Duodenal mucosa (tissue), 2 donors: ENCODE measurements around the gene PAQR3.

Experiments used
- H3K27ac ChIP-seq: one replicate; pipeline ENCODE4 v1.7.0; 2013; ENCODE audit warnings: low read depth, low read length
- H3K27me3 ChIP-seq, 2 donors: one replicate each; pipeline ENCODE4 v1.7.0; 2013; ENCODE audit warnings: low read length in 2 of 2, control low read depth in 1 of 2; ENCODE audit not compliant: insufficient read depth in 2 of 2, control insufficient read depth in 1 of 2
- H3K36me3 ChIP-seq, 2 donors: one replicate each; pipeline ENCODE4 v1.7.0; 2013; ENCODE audit warnings: low read length in 2 of 2, control low read depth in 1 of 2; ENCODE audit not compliant: insufficient read depth in 2 of 2, control insufficient read depth in 1 of 2
- H3K4me1 ChIP-seq, 2 donors: one replicate each; pipeline ENCODE4 v1.7.0; 2013; ENCODE audit warnings: low read length in 2 of 2, control low read depth in 1 of 2; ENCODE audit not compliant: insufficient read depth in 2 of 2, control insufficient read depth in 1 of 2
- H3K4me3 ChIP-seq, 2 donors: one replicate each; pipeline ENCODE4 v1.7.0; 2013; ENCODE audit warnings: low read length in 2 of 2, low read depth in 1 of 2
- H3K9ac ChIP-seq, 2 donors: one replicate each; pipeline ENCODE4 v1.7.0; 2013; ENCODE audit warnings: low read length in 2 of 2, low read depth in 1 of 2
- H3K9me3 ChIP-seq, 2 donors: one replicate each; pipeline ENCODE4 v1.7.0; 2013; ENCODE audit warnings: low read length in 2 of 2, control low read depth in 1 of 2; ENCODE audit not compliant: control insufficient read depth in 1 of 2

Gene PAQR3

GRCh38 chr4:78953769-78954666 lies 14.8 kb upstream of the PAQR3 start:
- Histone ChIP-seq H3K9me3 (no peaks in the 10 kb centered on the region), H3K36me3 (no peaks in the 10 kb centered on the region), H3K4me1 (no peaks in the 10 kb centered on the region), H3K27me3 (no peaks in the 10 kb centered on the region), H3K4me3 (no peak overlapping the region), H3K27ac (no peak overlapping the region), H3K9ac (no peak overlapping the region)

- no peaks in the 10 kb centered on the region for H3K27me3 ChIP-seq
- H3K4me3 ChIP-seq: no peak overlapping the region
- no peaks in the 10 kb centered on the region for H3K36me3 ChIP-seq
- H3K9me3 ChIP-seq: no peaks in the 10 kb centered on the region
- no peak overlapping the region for H3K27ac ChIP-seq
- H3K9ac ChIP-seq: no peak overlapping the region
- H3K4me1 ChIP-seq: no peaks in the 10 kb centered on the region
These were observed 14.0 kb upstream of the PAQR3 start for GRCh38 chr4:78953231-78953630.

- H3K36me3 ChIP-seq: no peaks in the 10 kb centered on the region
These were observed 12.7 kb upstream of the PAQR3 start for GRCh38 chr4:78951862-78952472.

GRCh38 chr4:78949735-78950134 lies 10.5 kb upstream of the PAQR3 start:
- Histone ChIP-seq H3K4me1 (no peaks in the 10 kb centered on the region), H3K27ac (no peak overlapping the region), H3K9ac (no peak overlapping the region), H3K9me3 (no peaks in the 10 kb centered on the region), H3K27me3 (no peaks in the 10 kb centered on the region), H3K4me3 (no peak overlapping the region), H3K36me3 (no peaks in the 10 kb centered on the region)

More at GRCh38 chr4:78951862-78952472, 12.7 kb upstream of the PAQR3 start:
- Histone ChIP-seq H3K9me3 (no peaks in the 10 kb centered on the region), H3K4me1 (no peaks in the 10 kb centered on the region), H3K9ac (no peak overlapping the region), H3K27me3 (no peaks in the 10 kb centered on the region), H3K27ac (no peak overlapping the region), H3K4me3 (no peak overlapping the region)

DNA sequence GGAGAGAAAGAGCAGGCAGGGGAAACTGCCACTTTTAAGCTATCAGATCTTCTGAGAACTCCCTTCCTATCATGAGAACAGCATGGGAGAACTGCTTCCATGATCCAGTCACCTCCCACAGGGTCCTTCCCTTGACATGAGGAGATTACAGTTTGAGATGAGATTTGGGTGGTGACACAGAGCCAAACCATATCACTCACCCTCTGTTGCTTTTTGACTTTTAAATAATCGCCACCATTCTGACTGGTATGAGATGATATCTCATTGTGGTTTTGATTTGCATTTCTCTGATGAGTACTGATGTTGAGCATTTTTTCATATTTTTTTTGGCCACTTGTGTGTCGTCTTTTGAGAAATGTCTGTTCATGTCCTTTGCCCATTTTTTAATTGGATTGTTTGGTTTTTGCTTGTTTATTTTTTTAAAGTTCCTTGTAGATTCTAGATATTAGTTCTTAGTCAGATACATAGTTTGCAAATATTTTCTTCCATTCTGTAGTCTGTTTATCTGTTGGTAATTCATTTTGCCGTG lies 6.5 kb upstream of the PAQR3 start:
- H3K27me3 ChIP-seq: no peaks in the 10 kb centered on the region
- H3K4me3 ChIP-seq: no peak overlapping the region
- H3K4me1 ChIP-seq: peaks cover 0 to 2% of the 10 kb centered on the region in 2 donors
- H3K9me3 ChIP-seq: no peaks in the 10 kb centered on the region
- H3K36me3 ChIP-seq: no peaks in the 10 kb centered on the region
- H3K27ac ChIP-seq: no peak overlapping the region
- no peak overlapping the region for H3K9ac ChIP-seq

DNA sequence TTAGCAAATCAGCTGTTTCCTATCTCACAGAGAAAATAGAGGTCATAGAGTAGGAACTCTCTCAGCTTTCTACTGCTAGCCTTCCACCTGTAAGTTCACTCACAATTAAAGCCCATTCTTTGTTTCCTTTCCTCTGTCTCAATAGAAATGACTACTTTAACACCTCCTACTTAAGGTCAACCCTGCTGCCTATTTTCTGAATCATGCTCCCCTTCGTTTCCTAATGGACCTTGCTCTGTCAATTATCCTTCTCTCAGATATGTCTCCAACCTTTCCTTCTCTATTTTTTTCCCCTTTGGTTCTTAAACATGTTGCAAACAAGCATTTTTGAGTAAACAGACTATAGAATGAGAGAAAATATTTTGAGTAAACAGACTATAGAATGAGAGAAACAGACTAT lies 5.1 kb upstream of the PAQR3 start:
- Histone ChIP-seq H3K27ac (no peak overlapping the region), H3K27me3 (no peaks in the 10 kb centered on the region), H3K36me3 (no peaks in the 10 kb centered on the region), H3K4me3 (no peak overlapping the region), H3K9ac (no peak overlapping the region), H3K4me1 (peaks cover 3 to 5% of the 10 kb centered on the region in 2 donors), H3K9me3 (no peaks in the 10 kb centered on the region)

- no peaks in the 10 kb centered on the region for H3K27me3 ChIP-seq
- peaks cover 12 to 14% of the 10 kb centered on the region in 2 donors for H3K4me1 ChIP-seq
- no peak overlapping the region for H3K4me3 ChIP-seq
- H3K36me3 ChIP-seq: no peaks in the 10 kb centered on the region
- H3K9ac ChIP-seq: no peak overlapping the region
- no peaks in the 10 kb centered on the region for H3K9me3 ChIP-seq
- H3K27ac ChIP-seq: no peak overlapping the region
These were observed 1.5 kb upstream of the PAQR3 start for GRCh38 chr4:78940752-78941151.

- Histone ChIP-seq H3K4me3 (peak overlapping the region; percentile 92 to 93), H3K9ac (peak overlapping the region; percentile 40 to 57), H3K27ac (no peak overlapping the region), H3K36me3 (no peaks in the 10 kb centered on the region), H3K27me3 (no peaks in the 10 kb centered on the region), H3K9me3 (no peaks in the 10 kb centered on the region), H3K4me1 (peaks cover 12 to 14% of the 10 kb centered on the region in 2 donors)
These were observed 400 bp upstream of the PAQR3 start for GRCh38 chr4:78939667-78940008.

DNA sequence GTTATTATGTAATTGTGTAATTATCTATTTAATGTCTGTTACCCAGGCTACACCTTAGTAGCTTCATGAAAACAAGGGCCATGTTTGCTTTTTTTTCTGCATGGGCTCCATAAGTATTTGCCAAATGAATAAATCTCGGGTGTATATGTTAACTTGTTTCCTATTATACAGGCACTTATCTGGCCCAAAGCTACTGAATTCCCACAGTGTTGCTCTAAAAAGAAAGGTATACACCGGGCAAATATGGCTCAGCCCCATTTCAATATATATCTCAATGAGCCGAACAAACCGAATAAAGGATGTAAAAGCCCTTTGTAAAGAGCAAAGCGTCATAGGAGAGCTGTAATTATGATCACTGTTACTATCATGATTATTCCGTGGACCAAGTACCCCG lies 767 bp downstream of the PAQR3 start:
- H3K36me3 ChIP-seq: no peaks in the 10 kb centered on the region
- no peak overlapping the region for H3K27ac ChIP-seq
- H3K9ac ChIP-seq: peak overlapping the region; percentile 84 to 87
- peak overlapping the region; percentile 92 to 93 for H3K4me3 ChIP-seq
- H3K9me3 ChIP-seq: no peaks in the 10 kb centered on the region
- H3K4me1 ChIP-seq: peaks cover 12 to 14% of the 10 kb centered on the region in 2 donors
- no peaks in the 10 kb centered on the region for H3K27me3 ChIP-seq

GRCh38 chr4:78937837-78938236 lies 1.4 kb downstream of the PAQR3 start:
- H3K27ac ChIP-seq: no peak overlapping the region
- H3K4me1 ChIP-seq: peaks cover 12 to 14% of the 10 kb centered on the region in 2 donors
- no peaks in the 10 kb centered on the region for H3K9me3 ChIP-seq
- no peak overlapping the region for H3K9ac ChIP-seq
- H3K4me3 ChIP-seq: peak overlapping the region; percentile 92 to 93
- peaks cover 0 to 4% of the 10 kb centered on the region in 2 donors for H3K36me3 ChIP-seq
- H3K27me3 ChIP-seq: no peaks in the 10 kb centered on the region
